Fibroblast of lung (primary cell): ENCODE results near the gene PRKCA. TPM values are rescaled to one million over a fixed set of nuclear protein-coding genes. Genes with fewer than 3 reads are reported as not detected.
"Not testable (repeated sequence)": the region's sequence is repeated elsewhere in the genome, so short reads cannot be mapped to it uniquely, and the experiment has no call there.

Experiments
- DNase-seq, 2 donors: peaks; one replicate each; pipeline versions ENCODE4 v3.0.0 to v3.0.0-alpha.2; 2010; ENCODE audit warnings: low read depth in 2 of 2
- H2AFZ ChIP-seq: 2 replicates; pipeline ENCODE4 v1.5.1; 2012; ENCODE audit warnings: low read length, control low read depth, inconsistent platforms
- H3K27ac ChIP-seq: 2 replicates; pipeline ENCODE4 v1.5.1; 2011; ENCODE audit warnings: low read length, control low read depth; ENCODE audit not compliant: insufficient read depth
- H3K27me3 ChIP-seq: 2 replicates; pipeline ENCODE4 v1.5.1; 2011; ENCODE audit warnings: mild to moderate bottlenecking, low read length; ENCODE audit not compliant: control insufficient read depth, insufficient read depth
- H3K36me3 ChIP-seq: 2 replicates; pipeline ENCODE4 v1.5.1; 2011; ENCODE audit warnings: low read length; ENCODE audit not compliant: control insufficient read depth, insufficient read depth
- H3K4me1 ChIP-seq: 2 replicates; pipeline ENCODE4 v1.5.1; 2011; ENCODE audit warnings: low read length; ENCODE audit not compliant: control insufficient read depth, insufficient read depth; ENCODE audit errors: extremely low read depth
- H3K4me2 ChIP-seq: 2 replicates; pipeline ENCODE4 v1.5.1; 2011; ENCODE audit warnings: low read length, control low read depth; ENCODE audit not compliant: insufficient read depth; ENCODE audit errors: extremely low read depth
- H3K4me3 ChIP-seq, 4 experiments: fragments of 200-600 bp in 1 of 4; sonication (generic) in 1 of 4; replicated peaks in 1 of 4; 2 replicates each; pipeline ENCODE4 v1.5.1; 2011 to 2016; ENCODE audit warnings: low read length in 4 of 4, low read depth in 3 of 4, mild to moderate bottlenecking in 3 of 4, control low read depth in 2 of 4, inconsistent platforms in 1 of 4, mixed read lengths in 1 of 4; ENCODE audit not compliant: insufficient read depth in 1 of 4; ENCODE audit errors: control extremely low read depth in 1 of 4
- H3K79me2 ChIP-seq: 2 replicates; pipeline ENCODE4 v1.5.1; 2012; ENCODE audit warnings: mild to moderate bottlenecking, low read length, inconsistent platforms; ENCODE audit not compliant: control insufficient read depth, insufficient read depth
- H3K9ac ChIP-seq: 2 replicates; pipeline ENCODE4 v1.5.1; 2011; ENCODE audit warnings: mild to moderate bottlenecking, low read length, control low read depth; ENCODE audit not compliant: insufficient read depth
- H3K9me3 ChIP-seq: 2 replicates; pipeline ENCODE4 v1.5.1; 2012; ENCODE audit warnings: low read depth, low read length; ENCODE audit not compliant: control insufficient read depth, insufficient read depth
- H4K20me1 ChIP-seq: 2 replicates; pipeline ENCODE4 v1.5.1; 2011; ENCODE audit warnings: low read length; ENCODE audit not compliant: control insufficient read depth, insufficient read depth; ENCODE audit errors: extremely low read depth
- EZH2 ChIP-seq: IDR thresholded peaks from 2 replicates; pipeline ENCODE4 v1.5.1; 2012; ENCODE audit warnings: low read length, control low read depth, mild to moderate bottlenecking; ENCODE audit errors: missing control alignments
- polyA plus RNA-seq, 2 donors: library from polyadenylated mRNA; depleted of rRNA in 1 of 2; stranded (reverse) in 1 of 2; unstranded in 1 of 2; fragments of >200 nt; gene quantifications; 2 replicates each; pipeline ENCODE4 v1.2.1, GENCODE V29; 2011 to 2012; ENCODE audit warnings: missing spikeins in 1 of 2
- total RNA-seq: library from RNA; depleted of rRNA; stranded (reverse); fragments of >200 nt; gene quantifications from 2 replicates; pipeline ENCODE4 v1.2.1, GENCODE V29; 2014
- TF ChIP-seq, protein P1 (sequence below), 2 donors: IDR thresholded peaks in 1 of 2; conservative IDR thresholded peaks in 1 of 2; 1 replicate in 1 of 2; 2 replicates in 1 of 2; pipeline ENCODE4 v1.5.1; 2011 to 2012; ENCODE audit warnings: low read length in 2 of 2, control low read depth in 1 of 2, inconsistent platforms in 1 of 2, low read depth in 1 of 2, mild to moderate bottlenecking in 1 of 2

The PRKCA gene
- total and polyA plus RNA-seq, 2 donors (not counting 1 experiment from before 2014, with no cell fraction given): 34.0 to 74.2 TPM

DNA sequence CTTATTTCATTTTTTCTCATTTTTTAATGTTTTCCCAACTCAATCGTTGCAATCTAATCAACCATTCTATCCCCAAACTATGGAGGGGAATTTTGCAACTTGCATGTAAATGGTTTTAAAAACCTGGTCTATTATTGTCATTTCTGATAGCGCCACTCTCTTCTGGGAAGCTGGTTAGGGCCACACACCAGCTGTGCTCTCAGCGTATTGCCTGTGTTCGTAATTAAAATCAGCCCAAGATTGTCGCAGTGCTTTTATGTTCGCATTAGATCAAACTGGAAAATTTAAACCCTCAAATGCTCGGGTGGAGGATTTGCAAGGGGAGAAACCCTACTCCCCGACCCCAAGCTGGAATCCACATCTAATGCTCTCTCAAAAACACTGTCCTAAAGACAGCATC is 409.0 kb downstream of the PRKCA start:
- Histone ChIP-seq H3K27ac (no peak overlapping the region), H3K9me3 (no peaks in the 10 kb centered on the region), H3K4me1 (no peaks in the 10 kb centered on the region), H3K27me3 (no peaks in the 10 kb centered on the region), H2AFZ (no peak overlapping the region), H3K9ac (no peak overlapping the region), H3K79me2 (no peaks in the 10 kb centered on the region), H3K36me3 (no peaks in the 10 kb centered on the region), H3K4me2 (no peak overlapping the region), H3K4me3 (no peak overlapping the region), H4K20me1 (no peaks in the 10 kb centered on the region)
- TF ChIP-seq, protein P1, sequence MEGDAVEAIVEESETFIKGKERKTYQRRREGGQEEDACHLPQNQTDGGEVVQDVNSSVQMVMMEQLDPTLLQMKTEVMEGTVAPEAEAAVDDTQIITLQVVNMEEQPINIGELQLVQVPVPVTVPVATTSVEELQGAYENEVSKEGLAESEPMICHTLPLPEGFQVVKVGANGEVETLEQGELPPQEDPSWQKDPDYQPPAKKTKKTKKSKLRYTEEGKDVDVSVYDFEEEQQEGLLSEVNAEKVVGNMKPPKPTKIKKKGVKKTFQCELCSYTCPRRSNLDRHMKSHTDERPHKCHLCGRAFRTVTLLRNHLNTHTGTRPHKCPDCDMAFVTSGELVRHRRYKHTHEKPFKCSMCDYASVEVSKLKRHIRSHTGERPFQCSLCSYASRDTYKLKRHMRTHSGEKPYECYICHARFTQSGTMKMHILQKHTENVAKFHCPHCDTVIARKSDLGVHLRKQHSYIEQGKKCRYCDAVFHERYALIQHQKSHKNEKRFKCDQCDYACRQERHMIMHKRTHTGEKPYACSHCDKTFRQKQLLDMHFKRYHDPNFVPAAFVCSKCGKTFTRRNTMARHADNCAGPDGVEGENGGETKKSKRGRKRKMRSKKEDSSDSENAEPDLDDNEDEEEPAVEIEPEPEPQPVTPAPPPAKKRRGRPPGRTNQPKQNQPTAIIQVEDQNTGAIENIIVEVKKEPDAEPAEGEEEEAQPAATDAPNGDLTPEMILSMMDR (conservative IDR thresholded peaks at IDR 0.05 in 1 of 2, IDR thresholded peaks at IDR 0.05 in 1 of 2; ENCODE audit: low read depth in 1 of 2, low read length in 2 of 2): no peak
- no peak for TF ChIP-seq EZH2
- DNase-seq: no peak

DNA sequence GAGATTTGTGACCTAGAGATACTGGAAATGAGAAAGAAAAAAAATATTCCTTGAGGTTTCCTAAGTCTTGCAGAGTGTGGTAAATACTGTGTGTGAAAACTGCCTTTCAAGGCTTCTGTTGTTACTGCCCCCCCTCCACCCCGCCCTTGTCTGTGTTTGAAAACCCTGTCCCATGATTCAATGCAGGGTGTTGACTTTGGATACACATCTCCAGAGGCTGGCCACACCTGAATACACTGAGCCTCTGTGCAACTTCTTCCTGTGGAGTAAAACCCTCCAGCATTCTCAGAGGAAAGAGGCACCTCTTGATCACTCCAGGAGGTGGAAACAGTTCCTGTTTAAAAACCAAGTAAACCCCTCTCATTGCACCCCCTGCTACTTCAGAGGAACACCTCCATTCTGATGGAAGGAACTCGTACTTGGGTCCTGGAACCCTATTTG is 409.5 kb downstream of the PRKCA start:
- no peak overlapping the region for H2AFZ ChIP-seq
- H3K27me3 ChIP-seq: no peaks in the 10 kb centered on the region
- no peak for DNase-seq
- H3K4me3 ChIP-seq: no peak overlapping the region
- no peak overlapping the region for H3K27ac ChIP-seq
- no peak overlapping the region for H3K4me2 ChIP-seq
- H3K9ac ChIP-seq: no peak overlapping the region
- H3K79me2 ChIP-seq: no peaks in the 10 kb centered on the region
- TF ChIP-seq EZH2: no peak
- TF ChIP-seq, protein P1 (conservative IDR thresholded peaks at IDR 0.05 in 1 of 2, IDR thresholded peaks at IDR 0.05 in 1 of 2; ENCODE audit: low read depth in 1 of 2, low read length in 2 of 2): no peak
- no peaks in the 10 kb centered on the region for H3K36me3 ChIP-seq
- no peaks in the 10 kb centered on the region for H3K9me3 ChIP-seq
- no peaks in the 10 kb centered on the region for H4K20me1 ChIP-seq
- H3K4me1 ChIP-seq: no peaks in the 10 kb centered on the region

DNA sequence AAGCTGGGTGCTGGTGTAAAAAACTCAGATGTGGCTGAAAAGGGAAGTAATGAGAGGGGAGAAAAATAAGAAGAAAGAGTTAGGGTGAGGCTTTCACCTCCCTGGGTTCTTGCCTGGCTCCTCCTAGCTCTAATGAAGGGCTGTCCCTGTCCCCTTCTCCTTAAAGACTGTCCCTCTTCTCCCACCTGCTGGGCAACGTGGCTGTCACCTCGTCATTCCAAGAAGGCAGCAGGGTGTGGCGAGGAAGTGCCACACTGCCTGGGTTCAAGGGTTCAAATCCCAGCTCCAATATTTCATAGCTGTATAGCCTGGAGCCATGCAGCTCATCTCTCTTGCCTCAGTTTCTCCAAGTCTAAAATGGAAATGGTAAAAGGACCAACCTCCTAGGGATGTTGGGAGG is 410.0 kb downstream of the PRKCA start:
- no peaks in the 10 kb centered on the region for H3K9me3 ChIP-seq
- DNase-seq: no peak
- H3K27me3 ChIP-seq: no peaks in the 10 kb centered on the region
- no peak overlapping the region for H3K4me3 ChIP-seq
- H3K36me3 ChIP-seq: no peaks in the 10 kb centered on the region
- H2AFZ ChIP-seq: no peak overlapping the region
- TF ChIP-seq, protein P1 (conservative IDR thresholded peaks at IDR 0.05 in 1 of 2, IDR thresholded peaks at IDR 0.05 in 1 of 2; ENCODE audit: low read depth in 1 of 2, low read length in 2 of 2): no peak
- TF ChIP-seq EZH2: no peak
- H3K4me2 ChIP-seq: no peak overlapping the region
- H4K20me1 ChIP-seq: no peaks in the 10 kb centered on the region
- H3K27ac ChIP-seq: no peak overlapping the region
- no peaks in the 10 kb centered on the region for H3K79me2 ChIP-seq
- no peak overlapping the region for H3K9ac ChIP-seq
- H3K4me1 ChIP-seq: no peaks in the 10 kb centered on the region

DNA sequence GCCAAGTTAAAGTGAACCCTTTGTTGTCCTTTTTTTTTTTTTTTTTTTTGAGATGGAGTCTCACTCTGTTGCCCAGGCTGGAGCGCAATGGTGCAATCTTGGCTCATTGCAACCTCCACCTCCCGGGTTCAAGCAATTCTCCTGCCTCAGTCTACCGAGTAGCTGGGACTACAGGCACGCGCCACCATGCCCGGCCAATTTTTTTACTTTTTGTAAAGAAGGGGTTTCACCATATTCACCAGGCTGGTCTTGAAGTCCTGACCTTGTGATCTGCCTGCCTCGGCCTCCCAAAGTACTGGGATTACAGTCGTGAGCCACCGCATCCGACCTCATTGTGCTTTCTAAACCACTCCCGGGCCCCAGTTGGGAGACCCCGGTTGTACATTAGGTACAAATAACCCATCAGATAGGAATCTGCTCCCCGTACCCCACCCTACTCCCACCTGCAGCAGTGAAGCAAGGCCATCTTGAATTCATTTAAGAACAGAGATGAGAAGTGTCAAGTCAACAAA is 410.7 kb downstream of the PRKCA start:
- H3K27ac ChIP-seq, H3K4me2 ChIP-seq, H3K4me3 ChIP-seq, H3K36me3 ChIP-seq, DNase-seq, H3K9me3 ChIP-seq, H3K79me2 ChIP-seq, H2AFZ ChIP-seq, H3K9ac ChIP-seq, H3K27me3 ChIP-seq, H4K20me1 ChIP-seq, H3K4me1 ChIP-seq: not testable (repeated sequence)
